ENCODE measurements around the gene STOM.

STOM gene

GRCh38 chr9:121380846-121381245 is 10.8 kb upstream of the STOM start:
- CTCF ChIA-PET, result interaction anchor here (0.9 to 1.6 kb wide), 3 partner anchors 61 to 167 kb away, joined by 6 to 7 read pairs (median 7); no protein-coding TSS in a partner anchor
- no peaks in the 10 kb centered on the region for H3K36me3 ChIP-seq (ENCODE audit: control insufficient read depth in 2 of 2, insufficient read depth in 1 of 2, low read length in 2 of 2)
- no peaks in the 10 kb centered on the region for H3K9me3 ChIP-seq (ENCODE audit: control insufficient read depth, insufficient read depth, low read depth, low read length)
- no peaks in the 10 kb centered on the region for H3K4me1 ChIP-seq (ENCODE audit: control insufficient read depth, insufficient read depth, low read length)
- TF ChIP-seq ZNF416 (tag by site-specific recombination; IDR thresholded peaks at IDR 0.05) (no peak), ZNF211 (tag by site-specific recombination; IDR thresholded peaks at IDR 0.05; ENCODE audit: low read depth) (no peak), ZNF2 (tag by site-specific recombination; IDR thresholded peaks at IDR 0.05) (no peak), PRDM1 (tag by site-specific recombination; IDR thresholded peaks at IDR 0.05) (no peak), ZBTB10 (tag by site-specific recombination; IDR thresholded peaks at IDR 0.05) (no peak), ZNF184 (tag by site-specific recombination; IDR thresholded peaks at IDR 0.05) (no peak), ZNF600 (tag by site-specific recombination; IDR thresholded peaks at IDR 0.05) (no peak), KLF8 (tag by site-specific recombination; IDR thresholded peaks at IDR 0.05) (no peak), ZNF585B (tag by site-specific recombination; IDR thresholded peaks at IDR 0.05) (no peak)
- TF ChIP-seq, protein P1, sequence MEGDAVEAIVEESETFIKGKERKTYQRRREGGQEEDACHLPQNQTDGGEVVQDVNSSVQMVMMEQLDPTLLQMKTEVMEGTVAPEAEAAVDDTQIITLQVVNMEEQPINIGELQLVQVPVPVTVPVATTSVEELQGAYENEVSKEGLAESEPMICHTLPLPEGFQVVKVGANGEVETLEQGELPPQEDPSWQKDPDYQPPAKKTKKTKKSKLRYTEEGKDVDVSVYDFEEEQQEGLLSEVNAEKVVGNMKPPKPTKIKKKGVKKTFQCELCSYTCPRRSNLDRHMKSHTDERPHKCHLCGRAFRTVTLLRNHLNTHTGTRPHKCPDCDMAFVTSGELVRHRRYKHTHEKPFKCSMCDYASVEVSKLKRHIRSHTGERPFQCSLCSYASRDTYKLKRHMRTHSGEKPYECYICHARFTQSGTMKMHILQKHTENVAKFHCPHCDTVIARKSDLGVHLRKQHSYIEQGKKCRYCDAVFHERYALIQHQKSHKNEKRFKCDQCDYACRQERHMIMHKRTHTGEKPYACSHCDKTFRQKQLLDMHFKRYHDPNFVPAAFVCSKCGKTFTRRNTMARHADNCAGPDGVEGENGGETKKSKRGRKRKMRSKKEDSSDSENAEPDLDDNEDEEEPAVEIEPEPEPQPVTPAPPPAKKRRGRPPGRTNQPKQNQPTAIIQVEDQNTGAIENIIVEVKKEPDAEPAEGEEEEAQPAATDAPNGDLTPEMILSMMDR (tag by site-specific recombination; IDR thresholded peaks at IDR 0.05), result no peak
- H3K4me3 ChIP-seq (ENCODE audit: low read depth, low read length), result no peak overlapping the region
- POLR2A ChIA-PET, result no interaction called here
- H3K27ac ChIP-seq (ENCODE audit: extremely low read depth, low read depth, low read length), result no peak overlapping the region

- Histone ChIP-seq H3K27ac (ENCODE audit: extremely low read depth, low read depth, low read length) (no peak overlapping the region), H3K9me3 (ENCODE audit: control insufficient read depth, insufficient read depth, low read depth, low read length) (no peaks in the 10 kb centered on the region), H3K4me1 (ENCODE audit: control insufficient read depth, insufficient read depth, low read length) (no peaks in the 10 kb centered on the region), H3K36me3 (ENCODE audit: control insufficient read depth in 2 of 2, insufficient read depth in 1 of 2, low read length in 2 of 2) (no peaks in the 10 kb centered on the region), H3K4me3 (ENCODE audit: low read depth, low read length) (no peak overlapping the region)
- peak; percentile 16; the same call in 1 of the 2 replicates for TF ChIP-seq ZNF654 (tag by site-specific recombination; IDR thresholded peaks at IDR 0.05; ENCODE audit: low read depth)
- TF ChIP-seq ZNF488 (tag by site-specific recombination; IDR thresholded peaks at IDR 0.05), result no peak
- TF ChIP-seq ZNF155 (tag by site-specific recombination; IDR thresholded peaks at IDR 0.05), result no peak
- ChIA-PET POLR2A (no interaction called here), CTCF (interaction anchor here (0.6 to 6.1 kb wide), 12 partner anchors 9 to 189 kb away, joined by 3 to 110 read pairs (median 6); no protein-coding TSS in a partner anchor)
Observed at GRCh38 chr9:121376214-121376830, 6.3 kb upstream of the STOM start.

DNA sequence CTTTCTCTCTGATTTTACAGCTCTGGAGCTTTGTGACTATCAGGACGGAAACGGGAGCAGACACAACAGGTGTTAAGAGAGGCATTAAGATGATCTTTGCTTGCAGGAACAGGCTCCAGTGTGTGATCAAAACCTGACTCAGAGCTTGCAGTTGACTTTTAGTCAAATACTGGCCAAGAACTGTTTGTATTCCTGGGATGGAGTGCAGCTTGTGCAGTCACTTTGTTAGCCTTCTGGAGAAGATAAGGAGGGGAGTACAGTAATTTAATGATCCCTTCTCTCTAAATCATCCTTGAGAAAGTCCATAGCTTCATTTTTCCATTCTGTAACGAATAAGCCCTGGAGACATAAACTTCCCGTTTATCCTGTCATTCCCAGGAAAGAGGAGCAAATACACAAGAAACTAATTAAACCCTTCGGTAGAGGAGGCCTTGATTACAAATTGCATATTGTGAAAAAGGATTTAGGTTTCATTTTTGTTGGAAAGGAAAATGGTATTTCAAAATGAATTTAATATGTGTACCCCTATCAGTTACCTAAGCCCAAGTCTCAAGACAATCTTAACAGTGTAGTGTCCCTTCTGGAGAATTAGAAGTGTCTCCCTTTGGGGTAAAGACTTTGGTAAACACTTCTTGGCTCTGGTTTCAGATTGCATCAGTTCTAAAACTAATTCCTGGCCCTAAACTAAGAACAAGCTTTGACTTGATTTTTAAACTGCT is 3.1 kb upstream of the STOM start:
- no peaks in the 10 kb centered on the region for H3K9me3 ChIP-seq (ENCODE audit: control insufficient read depth, insufficient read depth, low read depth, low read length)
- H3K27ac ChIP-seq (ENCODE audit: extremely low read depth, low read depth, low read length), result no peak overlapping the region
- no peaks in the 10 kb centered on the region for H3K36me3 ChIP-seq (ENCODE audit: control insufficient read depth in 2 of 2, insufficient read depth in 1 of 2, low read length in 2 of 2)
- POLR2A ChIA-PET, result no interaction called here
- CTCF ChIA-PET, result interaction anchor here (0.6 to 3.8 kb wide), 9 partner anchors 11 to 562 kb away, joined by 3 to 23 read pairs (median 4); no protein-coding TSS in a partner anchor
- no peak overlapping the region for H3K4me3 ChIP-seq (ENCODE audit: low read depth, low read length)
- peaks cover 1% of the 10 kb centered on the region for H3K4me1 ChIP-seq (ENCODE audit: control insufficient read depth, insufficient read depth, low read length)
- TF ChIP-seq ZNF404 (tag by site-specific recombination; IDR thresholded peaks at IDR 0.05), result no peak
- TF ChIP-seq SCRT2 (tag by site-specific recombination; IDR thresholded peaks at IDR 0.05), result peak; percentile 86
- no peak for TF ChIP-seq ZNF394 (tag by site-specific recombination; IDR thresholded peaks at IDR 0.05; ENCODE audit: borderline replicate concordance)
- no peak for TF ChIP-seq ZNF580 (tag by site-specific recombination; IDR thresholded peaks at IDR 0.05)
- TF ChIP-seq ZNF488 (tag by site-specific recombination; IDR thresholded peaks at IDR 0.05), result no peak
- peak; percentile 42 for TF ChIP-seq OSR2 (tag by site-specific recombination; IDR thresholded peaks at IDR 0.05)
- no peak for TF ChIP-seq ZFP69B (tag by site-specific recombination; IDR thresholded peaks at IDR 0.05)
- TF ChIP-seq ZBTB8A (tag by site-specific recombination; IDR thresholded peaks at IDR 0.05), result no peak
- TF ChIP-seq ZSCAN16 (tag by site-specific recombination; IDR thresholded peaks at IDR 0.05), result no peak
- no peak for TF ChIP-seq PRDM1 (tag by site-specific recombination; IDR thresholded peaks at IDR 0.05)
- peak; percentile 82 for TF ChIP-seq WT1 (tag by site-specific recombination; IDR thresholded peaks at IDR 0.05)
- no peak for TF ChIP-seq ZBTB1 (tag by site-specific recombination; IDR thresholded peaks at IDR 0.05)
- peak; percentile 61; the same call in 1 of the 2 replicates for TF ChIP-seq SCRT1 (tag by site-specific recombination; IDR thresholded peaks at IDR 0.05; ENCODE audit: borderline replicate concordance)
- TF ChIP-seq ZNF791 (tag by site-specific recombination; IDR thresholded peaks at IDR 0.05), result no peak
